ENCODE measurements around the gene DOHH. TPM values are rescaled to one million over a fixed set of nuclear protein-coding genes. Genes with fewer than 3 reads are reported as not detected.

The DOHH gene
- total RNA-seq, 2 experiments from 2014 or later: 9.6 to 15.4 TPM

DNA sequence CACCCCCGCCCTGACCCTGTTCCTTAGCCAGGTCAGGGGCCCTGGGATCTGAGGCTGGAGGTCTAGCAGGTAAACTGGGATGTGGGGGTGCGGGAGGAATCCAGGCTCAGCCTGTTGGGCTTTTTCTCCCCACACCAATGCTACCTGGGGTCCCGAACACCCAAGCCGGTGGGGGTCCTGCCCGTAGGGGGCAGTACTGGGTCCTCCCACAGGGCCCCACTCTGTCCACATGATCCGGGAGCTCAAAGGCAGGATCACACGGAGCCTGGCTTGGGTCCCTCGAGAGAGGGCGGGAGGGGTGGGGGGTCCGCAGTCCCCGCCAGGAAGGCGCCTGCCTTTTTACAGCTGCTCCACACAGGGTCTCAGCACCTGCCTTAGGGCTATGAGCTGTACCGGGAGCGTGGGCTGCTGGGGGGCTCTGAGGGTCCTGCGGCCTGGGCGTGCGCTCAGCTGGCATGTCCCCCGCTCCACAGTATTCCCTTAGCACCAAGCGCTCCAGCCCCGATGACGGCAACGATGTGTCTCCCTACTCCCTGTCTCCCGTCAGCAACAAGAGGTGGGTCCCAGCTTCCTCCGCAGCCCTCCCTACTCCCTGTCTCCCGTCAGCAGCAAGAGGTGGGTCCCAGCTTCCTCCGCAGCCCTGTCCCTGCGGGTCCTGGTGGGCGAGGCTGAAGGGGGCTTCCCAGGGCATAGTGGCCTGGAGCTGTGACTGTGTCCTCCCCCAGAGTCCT is 26.2 kb upstream of the DOHH start:
- Mint-ChIP-seq H3K27me3 (no peaks in the 10 kb centered on the region), H3K4me3 (no peak overlapping the region), H3K27ac (no peak overlapping the region), H3K9me3 (ENCODE audit: low read depth) (no peaks in the 10 kb centered on the region), H3K4me1 (no peaks in the 10 kb centered on the region), H3K36me3 (ENCODE audit: low read depth) (peaks cover 17% of the 10 kb centered on the region)
- DNase-seq (no peak), ATAC-seq (no peak)
- POLR2A ChIA-PET: no interaction called here
- CTCF ChIA-PET: interaction anchor here (1.2 kb wide), 1 partner anchor 11 kb away, joined by 4 read pairs; no protein-coding TSS in a partner anchor
- intact Hi-C loops (cut with DNase I, micrococcal nuclease): no loop called here

DNA sequence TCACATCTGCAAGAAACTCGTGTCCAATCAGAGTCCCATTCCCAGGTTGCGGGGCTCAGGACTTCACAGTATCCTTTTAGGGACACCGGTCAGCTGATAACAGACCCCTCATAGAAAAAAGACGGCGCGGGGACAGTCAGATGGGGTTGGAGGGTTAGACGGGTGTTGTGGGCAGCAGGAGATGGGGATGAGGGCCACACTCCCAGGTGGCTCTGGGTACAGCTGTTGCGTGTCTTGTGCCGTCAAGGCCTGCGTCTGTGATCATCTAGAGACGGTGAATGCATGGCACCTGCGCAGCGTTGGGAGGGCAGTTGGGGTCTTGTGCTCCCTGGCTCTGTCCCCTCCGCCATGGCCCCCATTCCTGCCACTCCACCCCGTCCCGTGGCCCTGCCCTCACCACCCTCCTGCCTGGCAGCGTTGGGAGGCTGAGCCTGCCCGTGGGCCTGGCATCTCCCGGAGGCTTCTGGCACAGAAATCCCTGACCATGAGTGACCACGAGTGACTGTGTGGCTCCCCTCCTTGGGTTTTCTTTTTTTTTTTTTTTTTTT is 24.5 kb upstream of the DOHH start:
- CTCF ChIA-PET: no interaction called here
- intact Hi-C loops (cut with DNase I, micrococcal nuclease): no loop called here
- Mint-ChIP-seq H3K4me1 (peaks cover 3% of the 10 kb centered on the region), H3K9me3 (ENCODE audit: low read depth) (no peaks in the 10 kb centered on the region), H3K4me3 (no peak overlapping the region), H3K36me3 (ENCODE audit: low read depth) (peaks cover 18% of the 10 kb centered on the region), H3K27ac (no peak overlapping the region), H3K27me3 (no peaks in the 10 kb centered on the region)
- POLR2A ChIA-PET: no interaction called here
- no peak for ATAC-seq
- no peak for DNase-seq

DNA sequence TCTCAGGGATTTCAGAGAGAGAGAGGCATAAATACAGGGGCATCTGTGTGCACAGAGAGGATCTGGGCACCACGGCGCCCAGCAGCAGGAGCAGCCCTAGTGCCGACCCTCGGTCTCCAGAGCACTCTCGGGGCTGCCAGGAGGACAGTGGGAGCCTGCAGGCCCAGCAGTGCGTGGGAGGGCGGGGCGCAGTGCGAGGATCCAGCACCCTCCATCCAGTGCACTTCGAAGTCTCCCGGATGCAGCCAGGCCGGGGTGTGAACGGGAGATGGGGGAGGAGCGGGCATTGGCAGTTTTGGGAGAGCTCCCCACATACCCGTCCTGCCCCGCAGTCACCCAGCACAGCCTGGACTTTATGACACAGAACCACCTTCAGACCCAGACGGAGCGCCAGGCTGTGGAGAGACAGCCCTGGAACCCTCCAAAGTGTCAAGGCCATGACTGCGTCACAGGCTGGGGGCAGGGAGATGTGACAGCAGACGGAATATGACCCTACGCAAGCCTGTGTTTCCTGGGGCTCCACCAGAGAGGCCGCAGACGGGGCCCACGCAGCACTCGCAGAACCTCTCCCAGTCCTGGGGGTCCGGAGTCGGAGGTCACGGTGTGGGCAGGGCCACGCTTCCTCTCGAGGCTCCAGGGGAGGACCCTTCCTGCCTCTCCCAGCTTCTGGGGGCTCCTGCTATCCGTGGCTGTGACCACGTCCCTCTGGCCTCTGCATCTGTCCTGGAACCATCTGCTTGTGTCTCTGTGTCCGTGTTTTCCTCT is 23.8 kb upstream of the DOHH start:
- no peak overlapping the region for H3K27ac Mint-ChIP-seq
- ChIA-PET CTCF (no interaction called here), POLR2A (no interaction called here)
- peaks cover 3% of the 10 kb centered on the region for H3K4me1 Mint-ChIP-seq
- DNase-seq: no peak
- no peaks in the 10 kb centered on the region for H3K9me3 Mint-ChIP-seq (ENCODE audit: low read depth)
- no peak overlapping the region for H3K4me3 Mint-ChIP-seq
- intact Hi-C loops (cut with DNase I, micrococcal nuclease): no loop called here
- H3K36me3 Mint-ChIP-seq (ENCODE audit: low read depth): peaks cover 18% of the 10 kb centered on the region
- ATAC-seq: no peak
- H3K27me3 Mint-ChIP-seq: no peaks in the 10 kb centered on the region

DNA sequence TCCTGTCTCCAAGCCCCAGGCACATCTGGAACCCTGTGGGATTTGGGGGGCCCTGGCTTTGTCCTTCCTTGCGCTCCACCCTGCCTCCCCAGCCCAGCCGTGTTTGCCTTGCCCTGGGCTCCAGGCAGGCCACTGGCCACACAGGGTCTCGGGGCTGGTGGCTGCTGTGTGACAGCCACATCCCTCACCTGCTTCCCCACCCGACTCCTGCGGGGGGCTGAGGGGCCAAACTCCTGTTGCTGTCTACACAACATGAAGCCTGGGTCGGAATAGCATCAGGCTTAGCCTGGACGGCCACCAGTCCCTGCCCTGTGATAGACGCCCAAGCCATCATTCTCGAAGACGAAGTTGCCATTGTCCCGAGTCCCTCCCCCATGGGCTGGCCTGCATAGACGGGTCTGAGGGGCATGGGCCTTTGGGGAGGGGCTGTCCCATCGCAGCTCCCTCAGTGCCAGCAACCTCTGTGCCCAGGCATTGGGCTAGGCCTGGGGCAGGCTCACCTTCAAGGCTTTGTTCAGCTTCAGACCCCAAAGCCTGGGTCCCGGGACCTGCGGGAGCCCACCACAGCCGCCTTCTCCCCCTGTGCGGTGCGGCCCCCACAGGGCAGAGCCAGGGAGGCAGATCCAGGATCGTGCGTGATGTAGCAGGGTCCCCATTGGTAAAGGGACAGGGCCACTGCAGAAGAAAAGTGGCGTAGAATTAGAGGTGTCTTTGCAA is 23.0 kb upstream of the DOHH start:
- intact Hi-C loops (cut with DNase I, micrococcal nuclease): no loop called here
- ATAC-seq (no peak), DNase-seq (no peak)
- no peaks in the 10 kb centered on the region for H3K9me3 Mint-ChIP-seq (ENCODE audit: low read depth)
- peaks cover 3% of the 10 kb centered on the region for H3K4me1 Mint-ChIP-seq
- ChIA-PET CTCF (no interaction called here), POLR2A (no interaction called here)
- no peak overlapping the region for H3K27ac Mint-ChIP-seq
- no peak overlapping the region for H3K4me3 Mint-ChIP-seq
- H3K36me3 Mint-ChIP-seq (ENCODE audit: low read depth): peaks cover 18% of the 10 kb centered on the region
- H3K27me3 Mint-ChIP-seq: no peaks in the 10 kb centered on the region

DNA sequence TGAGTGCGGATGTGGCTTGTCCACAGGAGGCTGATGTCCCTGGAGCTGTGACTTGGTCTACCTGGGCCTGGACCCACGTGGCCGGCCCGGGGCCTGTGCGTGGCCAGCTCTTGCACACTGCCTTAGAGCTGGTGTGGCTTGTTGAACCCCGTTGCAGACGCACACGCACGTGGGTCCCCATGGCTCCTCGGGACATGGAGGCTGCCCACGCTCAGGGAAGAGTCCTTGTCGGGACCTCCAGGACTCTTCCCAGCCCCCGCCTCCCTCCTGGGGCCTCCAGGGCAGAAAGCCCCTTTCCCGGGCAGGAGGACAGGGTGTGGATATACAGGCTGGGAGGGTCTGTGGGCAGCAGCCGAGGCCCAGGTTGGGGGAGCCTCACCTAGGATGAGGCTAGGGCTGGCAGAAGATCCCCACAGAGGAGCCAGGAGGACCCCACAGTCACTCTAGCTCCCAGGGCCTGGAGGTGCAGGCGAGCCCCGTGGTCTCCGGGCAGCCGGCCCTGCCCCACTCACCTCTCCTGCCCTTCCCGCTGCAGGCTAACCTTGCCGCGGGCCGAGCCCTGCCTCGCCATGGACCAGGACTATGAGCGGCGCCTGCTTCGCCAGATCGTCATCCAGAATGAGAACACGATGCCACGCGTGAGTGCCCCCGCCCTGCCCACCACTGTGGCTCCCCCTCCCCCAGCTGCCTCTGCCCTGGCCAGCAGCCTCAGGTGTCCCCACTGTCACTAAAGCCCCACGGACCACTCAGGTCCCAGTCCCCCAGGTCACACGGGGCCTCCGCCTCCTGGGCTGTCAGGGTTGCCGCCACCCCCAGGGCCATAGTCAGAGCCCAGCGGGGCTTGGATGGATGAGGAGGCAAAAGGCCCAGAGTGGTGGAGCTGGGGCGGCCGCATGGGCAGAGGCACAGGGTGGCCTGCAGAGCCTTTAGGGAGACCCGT is 22.2 kb upstream of the DOHH start:
- Mint-ChIP-seq H3K4me1 (peaks cover 3% of the 10 kb centered on the region), H3K27ac (no peak overlapping the region), H3K36me3 (ENCODE audit: low read depth) (peaks cover 18% of the 10 kb centered on the region), H3K27me3 (no peaks in the 10 kb centered on the region), H3K4me3 (no peak overlapping the region), H3K9me3 (ENCODE audit: low read depth) (no peaks in the 10 kb centered on the region)
- DNase-seq (no peak), ATAC-seq (no peak)
- intact Hi-C loops (cut with DNase I, micrococcal nuclease): no loop called here
- ChIA-PET CTCF (no interaction called here), POLR2A (no interaction called here)

DNA sequence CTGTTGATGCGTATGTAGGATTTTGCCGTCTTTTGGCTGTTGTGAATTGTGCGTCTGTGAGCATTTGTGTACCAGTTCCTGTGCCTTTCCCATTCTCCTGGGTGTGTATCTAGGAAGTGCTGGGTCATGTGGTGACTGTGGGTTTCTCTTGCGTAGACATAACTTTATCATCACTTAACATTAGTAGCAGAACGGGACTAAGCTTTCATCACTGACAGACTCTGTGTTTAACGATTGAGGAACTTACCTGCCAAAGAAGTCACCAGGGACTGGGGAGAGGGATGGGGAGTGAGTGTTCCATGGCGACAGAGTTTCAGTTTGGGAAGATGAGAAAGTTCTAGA is 20.6 kb upstream of the DOHH start:
- POLR2A ChIA-PET: no interaction called here
- no peaks in the 10 kb centered on the region for H3K9me3 Mint-ChIP-seq (ENCODE audit: low read depth)
- no peak overlapping the region for H3K27ac Mint-ChIP-seq
- no peak for DNase-seq
- H3K4me3 Mint-ChIP-seq: no peak overlapping the region
- intact Hi-C loops (cut with DNase I, micrococcal nuclease): no loop called here
- peaks cover 14% of the 10 kb centered on the region for H3K4me1 Mint-ChIP-seq
- CTCF ChIA-PET: no interaction called here
- ATAC-seq: no peak
- H3K36me3 Mint-ChIP-seq (ENCODE audit: low read depth): peaks cover 11% of the 10 kb centered on the region
- no peaks in the 10 kb centered on the region for H3K27me3 Mint-ChIP-seq

DNA sequence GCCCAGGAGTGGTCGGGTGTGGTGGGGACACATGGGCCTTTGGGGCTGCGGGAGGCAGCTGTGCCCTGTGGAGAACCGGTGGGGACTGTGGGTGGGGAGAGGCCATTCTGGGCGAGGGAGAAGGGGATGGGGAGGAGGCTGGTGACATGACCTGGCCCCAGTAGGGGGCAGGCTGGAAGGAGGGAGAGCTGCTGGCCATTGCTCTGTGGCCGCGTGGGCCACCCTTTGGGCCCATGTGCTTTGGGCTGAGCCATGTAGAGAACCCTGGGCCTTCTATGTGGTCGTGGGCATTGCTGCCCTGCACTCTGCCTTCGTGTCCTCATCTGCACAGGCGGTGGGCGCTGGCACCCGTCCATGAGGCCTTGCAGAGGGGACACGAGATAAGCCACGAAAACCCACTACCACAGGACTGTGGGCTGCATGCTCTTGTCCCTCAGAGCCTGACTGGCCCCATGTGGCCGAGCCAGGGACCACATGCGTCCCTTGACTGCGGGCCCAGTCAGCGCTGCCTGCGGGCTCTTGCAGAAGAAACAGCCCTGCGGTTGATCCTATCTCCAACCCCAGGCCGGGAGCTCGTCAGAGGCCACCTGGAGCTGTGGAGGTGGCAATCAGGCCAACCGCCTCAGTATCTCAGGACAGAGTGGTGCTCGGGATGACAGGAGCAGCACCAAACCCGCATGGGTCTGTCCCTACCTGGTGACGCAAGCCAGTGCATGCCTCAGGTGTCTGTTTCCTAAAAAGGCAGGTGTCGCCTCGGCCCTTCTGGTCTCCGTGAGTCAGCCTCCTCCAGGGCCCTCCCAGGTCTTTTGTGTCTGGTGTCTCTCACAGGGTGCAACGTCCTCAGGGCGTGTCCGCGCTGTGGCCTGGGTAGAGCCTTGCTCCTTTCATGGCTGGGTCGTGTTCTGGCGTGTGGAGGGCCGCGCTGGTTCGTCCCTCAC is 20.0 kb upstream of the DOHH start:
- H3K9me3 Mint-ChIP-seq (ENCODE audit: low read depth): no peaks in the 10 kb centered on the region
- ATAC-seq (no peak), DNase-seq (no peak)
- intact Hi-C loops (cut with DNase I, micrococcal nuclease): no loop called here
- H3K27me3 Mint-ChIP-seq: no peaks in the 10 kb centered on the region
- H3K36me3 Mint-ChIP-seq (ENCODE audit: low read depth): peaks cover 11% of the 10 kb centered on the region
- H3K27ac Mint-ChIP-seq: no peak overlapping the region
- ChIA-PET CTCF (interaction anchor here (1.7 kb wide), 1 partner anchor 25 kb away, joined by 6 read pairs; no protein-coding TSS in a partner anchor), POLR2A (no interaction called here)
- H3K4me3 Mint-ChIP-seq: no peak overlapping the region
- H3K4me1 Mint-ChIP-seq: peaks cover 19% of the 10 kb centered on the region

DNA sequence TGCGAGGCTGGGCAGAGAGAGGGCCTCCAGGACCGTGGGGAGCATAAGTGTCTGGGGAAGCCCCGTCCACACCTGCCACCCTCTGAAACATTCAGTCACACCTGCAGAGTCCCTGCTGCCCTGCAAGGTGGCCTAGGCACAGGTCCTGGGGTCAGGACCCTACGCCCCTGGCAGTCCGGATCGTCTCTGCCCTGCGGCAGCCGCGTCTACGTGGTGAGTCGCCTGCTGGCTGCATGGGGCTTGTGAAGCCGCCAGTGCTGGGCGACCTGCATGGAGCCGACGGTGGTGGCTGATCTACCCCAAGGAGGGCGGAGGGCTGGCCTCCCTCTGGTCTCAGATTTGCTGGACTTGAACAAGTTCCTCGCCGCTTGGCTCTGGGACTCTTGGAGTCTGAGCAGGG is 18.7 kb upstream of the DOHH start:
- CTCF ChIA-PET: interaction anchor here (0.5 to 1.7 kb wide), 2 partner anchors 26 to 420 kb away, joined by 4 to 6 read pairs; no protein-coding TSS in a partner anchor
- no peak overlapping the region for H3K27ac Mint-ChIP-seq
- intact Hi-C loops (cut with DNase I, micrococcal nuclease): no loop called here
- no peak overlapping the region for H3K4me3 Mint-ChIP-seq
- ATAC-seq: no peak
- POLR2A ChIA-PET: no interaction called here
- DNase-seq: no peak
- H3K27me3 Mint-ChIP-seq: no peaks in the 10 kb centered on the region
- H3K9me3 Mint-ChIP-seq (ENCODE audit: low read depth): no peaks in the 10 kb centered on the region
- peaks cover 9% of the 10 kb centered on the region for H3K36me3 Mint-ChIP-seq (ENCODE audit: low read depth)
- peaks cover 26% of the 10 kb centered on the region for H3K4me1 Mint-ChIP-seq

DNA sequence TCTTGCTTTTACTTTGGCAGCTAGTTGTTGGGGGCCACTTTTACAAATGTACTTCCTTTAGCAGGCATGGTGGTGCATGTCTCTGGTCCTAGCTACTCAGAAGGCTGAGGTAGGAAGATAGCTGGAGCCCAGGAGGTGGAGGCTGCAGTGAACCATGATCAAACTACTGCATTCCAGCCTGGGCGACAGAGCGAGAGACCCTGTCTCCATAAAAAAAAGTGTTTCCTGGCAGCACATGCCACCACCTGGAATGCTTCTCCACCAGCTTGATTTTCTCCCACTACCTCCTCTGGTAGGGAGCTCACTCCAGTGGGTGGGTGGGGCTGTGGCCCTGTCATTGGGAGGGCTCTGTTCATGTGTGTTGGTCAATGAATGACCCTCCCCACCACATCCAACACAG is 18.2 kb upstream of the DOHH start:
- Mint-ChIP-seq H3K4me1 (peaks cover 28% of the 10 kb centered on the region), H3K4me3 (no peak overlapping the region), H3K27me3 (no peaks in the 10 kb centered on the region), H3K9me3 (ENCODE audit: low read depth) (no peaks in the 10 kb centered on the region), H3K36me3 (ENCODE audit: low read depth) (peaks cover 7% of the 10 kb centered on the region), H3K27ac (peak overlapping the region; percentile 31)
- intact Hi-C loops (cut with DNase I, micrococcal nuclease): no loop called here
- ATAC-seq (no peak), DNase-seq (no peak)
- CTCF ChIA-PET: interaction anchor here (0.5 to 1.7 kb wide), 2 partner anchors 27 to 420 kb away, joined by 4 to 6 read pairs; no protein-coding TSS in a partner anchor
- POLR2A ChIA-PET: interaction anchor here (0.6 kb wide), 1 partner anchor 74 kb away, joined by 5 read pairs; no protein-coding TSS in a partner anchor

DNA sequence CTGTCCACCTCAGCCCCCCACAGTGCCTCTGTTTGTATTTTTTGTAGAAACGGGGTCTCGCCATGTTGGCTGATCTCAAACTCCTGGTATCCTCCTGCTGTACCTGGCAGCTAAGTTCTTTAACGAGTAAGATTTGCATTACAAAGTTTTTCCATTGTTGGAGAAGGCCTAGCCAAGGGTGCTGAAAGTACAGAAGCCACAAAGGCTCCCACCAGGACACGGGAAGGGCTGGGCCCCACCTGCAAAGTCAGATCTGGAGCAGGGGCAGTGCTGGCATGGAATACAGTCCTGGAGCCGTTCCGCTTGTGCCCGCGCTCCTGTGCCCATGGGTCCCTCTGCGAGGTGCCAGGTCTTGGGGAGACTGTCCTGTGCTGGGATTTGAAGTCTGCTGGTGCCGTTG is 17.8 kb upstream of the DOHH start:
- intact Hi-C loops (cut with DNase I, micrococcal nuclease): no loop called here

More for the DNA sequence above, 17.8 kb upstream of the DOHH start:
- no peak for DNase-seq
- H3K36me3 Mint-ChIP-seq (ENCODE audit: low read depth): peaks cover 7% of the 10 kb centered on the region
- CTCF ChIA-PET: interaction anchor here (0.8 kb wide), 1 partner anchor 67 kb away, joined by 4 read pairs; the partner anchor contains the start of gene GIPC3
- peak overlapping the region; percentile 31 for H3K27ac Mint-ChIP-seq
- POLR2A ChIA-PET: interaction anchor here (0.6 kb wide), 1 partner anchor 74 kb away, joined by 5 read pairs; no protein-coding TSS in a partner anchor
- ATAC-seq: no peak
- H3K4me1 Mint-ChIP-seq: peaks cover 30% of the 10 kb centered on the region
- H3K4me3 Mint-ChIP-seq: no peak overlapping the region
- no peaks in the 10 kb centered on the region for H3K27me3 Mint-ChIP-seq
- no peaks in the 10 kb centered on the region for H3K9me3 Mint-ChIP-seq (ENCODE audit: low read depth)
